Esophagus muscularis mucosa (tissue), 3 donors: ENCODE data around the gene LRRTM3.

Experiments
- POLR2A ChIP-seq: fragments of 450-650 bp; IDR thresholded peaks from one replicate; pipeline ENCODE4 v1.6.1; 2017; ENCODE audit warnings: antibody characterized with exemption, moderate library complexity, mild to moderate bottlenecking, low read depth
- TF ChIP-seq, protein P1 (sequence below), 3 experiments: fragments of 200-600 bp in 2 of 3; fragments of 450-650 bp in 1 of 3; sonication (generic) in 2 of 3; IDR thresholded peaks; one replicate each; pipeline ENCODE4 v1.5.1; 2017 to 2019; ENCODE audit warnings: antibody characterized with exemption in 3 of 3, mild to moderate bottlenecking in 2 of 3, moderate library complexity in 1 of 3

- TF ChIP-seq, protein P1, sequence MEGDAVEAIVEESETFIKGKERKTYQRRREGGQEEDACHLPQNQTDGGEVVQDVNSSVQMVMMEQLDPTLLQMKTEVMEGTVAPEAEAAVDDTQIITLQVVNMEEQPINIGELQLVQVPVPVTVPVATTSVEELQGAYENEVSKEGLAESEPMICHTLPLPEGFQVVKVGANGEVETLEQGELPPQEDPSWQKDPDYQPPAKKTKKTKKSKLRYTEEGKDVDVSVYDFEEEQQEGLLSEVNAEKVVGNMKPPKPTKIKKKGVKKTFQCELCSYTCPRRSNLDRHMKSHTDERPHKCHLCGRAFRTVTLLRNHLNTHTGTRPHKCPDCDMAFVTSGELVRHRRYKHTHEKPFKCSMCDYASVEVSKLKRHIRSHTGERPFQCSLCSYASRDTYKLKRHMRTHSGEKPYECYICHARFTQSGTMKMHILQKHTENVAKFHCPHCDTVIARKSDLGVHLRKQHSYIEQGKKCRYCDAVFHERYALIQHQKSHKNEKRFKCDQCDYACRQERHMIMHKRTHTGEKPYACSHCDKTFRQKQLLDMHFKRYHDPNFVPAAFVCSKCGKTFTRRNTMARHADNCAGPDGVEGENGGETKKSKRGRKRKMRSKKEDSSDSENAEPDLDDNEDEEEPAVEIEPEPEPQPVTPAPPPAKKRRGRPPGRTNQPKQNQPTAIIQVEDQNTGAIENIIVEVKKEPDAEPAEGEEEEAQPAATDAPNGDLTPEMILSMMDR (IDR thresholded peaks at IDR 0.05): no peak
- TF ChIP-seq POLR2A: no peak
Measured at GRCh38 chr10:67079126-67079525, 153.3 kb downstream of the LRRTM3 start.
